B cell (primary cell): ENCODE measurements around the gene LECT2. TPM values are rescaled to one million over a fixed set of nuclear protein-coding genes. Genes with fewer than 3 reads are reported as not detected.

Source experiments
- ATAC-seq: fragments of 200-7000 bp; cut with Tn5 transposase; one replicate; pipeline ENCODE4 v1.10.0; 2021; ENCODE audit warnings: low read depth, mild to moderate bottlenecking, moderate number of reproducible peaks, moderate library complexity
- CTCF ChIA-PET: fragments of 350-600 bp; sonication (Branson Sonifier 250); formaldehyde crosslinking; loops from one replicate; lab custom pipeline; 2021; ENCODE audit warnings: antibody characterized with exemption, inconsistent platforms; lab: Charles Lee
- POLR2A ChIA-PET: fragments of 350-600 bp; sonication (Branson Sonifier 250); formaldehyde crosslinking; loops from one replicate; lab custom pipeline; 2021; ENCODE audit warnings: antibody characterized with exemption; lab: Charles Lee
- DNase-seq: peaks from one replicate; pipeline ENCODE4 v3.0.0; 2013
- H2AFZ ChIP-seq: 2 replicates; pipeline ENCODE4 v1.6.1; 2012; ENCODE audit warnings: mild to moderate bottlenecking, low read depth, low read length; ENCODE audit not compliant: insufficient read depth, poor library complexity, severe bottlenecking
- H3K27ac ChIP-seq, 2 donors: 1 replicate in 1 of 2; 2 replicates in 1 of 2; pipeline ENCODE4 v1.5.1; 2012 to 2013; ENCODE audit warnings: low read length in 2 of 2, mild to moderate bottlenecking in 2 of 2, moderate library complexity in 1 of 2
- H3K27me3 ChIP-seq, 4 experiments: fragments of 200-600 bp in 1 of 4; sonication (generic) in 1 of 4; replicated peaks in 1 of 4; 1 replicate in 2 of 4; 2 replicates in 2 of 4; pipeline versions ENCODE4 v1.6.1 to v1.7.0; 2013 to 2016; ENCODE audit warnings: low read length in 3 of 4, mild to moderate bottlenecking in 2 of 4, mixed read lengths in 1 of 4, moderate library complexity in 1 of 4; ENCODE audit not compliant: insufficient read depth in 4 of 4, control insufficient read depth in 3 of 4; ENCODE audit errors: control extremely low read depth in 1 of 4
- H3K36me3 ChIP-seq, 2 experiments: replicated peaks in 1 of 2; 1 replicate in 1 of 2; 2 replicates in 1 of 2; pipeline versions ENCODE4 v1.6.1 to v1.7.1; 2013; ENCODE audit warnings: low read length in 1 of 2; ENCODE audit not compliant: insufficient read depth in 2 of 2, control insufficient read depth in 1 of 2; ENCODE audit errors: control extremely low read depth in 1 of 2, extremely low read depth in 1 of 2
- H3K4me1 ChIP-seq, 2 donors: fragments of 200-600 bp in 1 of 2; sonication (generic) in 1 of 2; 1 replicate in 1 of 2; 2 replicates in 1 of 2; pipeline versions ENCODE4 v1.5.1 to v1.6.1; 2013 to 2017; ENCODE audit warnings: low read length in 2 of 2; ENCODE audit not compliant: control insufficient read depth in 2 of 2, insufficient read depth in 2 of 2
- H3K4me2 ChIP-seq: replicated peaks from 2 replicates; pipeline ENCODE3; 2012; ENCODE audit warnings: mild to moderate bottlenecking, low read depth, low read length; ENCODE audit not compliant: poor library complexity, severe bottlenecking
- H3K4me3 ChIP-seq, 5 experiments: fragments of 200-600 bp in 1 of 5; sonication (generic) in 1 of 5; 1 replicate in 3 of 5; 2 replicates in 2 of 5; pipeline versions ENCODE4 v1.5.1 to v1.7.0; 2011 to 2016; ENCODE audit warnings: low read length in 4 of 5, mild to moderate bottlenecking in 4 of 5, low read depth in 2 of 5, control low read depth in 1 of 5, moderate library complexity in 1 of 5; ENCODE audit not compliant: insufficient read depth in 1 of 5; ENCODE audit errors: control extremely low read depth in 1 of 5, extremely low read depth in 1 of 5
- H3K79me2 ChIP-seq: fragments of 200-600 bp; sonication (generic); one replicate; pipeline ENCODE4 v1.6.0; 2016; ENCODE audit warnings: low read length; ENCODE audit not compliant: control insufficient read depth, insufficient read depth
- H3K9ac ChIP-seq: fragments of 200-600 bp; sonication (generic); 2 replicates; pipeline ENCODE4 v1.6.1; 2017; ENCODE audit warnings: mild to moderate bottlenecking, low read length, moderate library complexity
- H3K9me3 ChIP-seq, 3 donors: one replicate each; pipeline versions ENCODE4 v1.6.1 to v1.7.1; 2013; ENCODE audit warnings: low read length in 2 of 3; ENCODE audit not compliant: control insufficient read depth in 2 of 3, insufficient read depth in 1 of 3; ENCODE audit errors: control extremely low read depth in 1 of 3
- H4K20me1 ChIP-seq: 2 replicates; pipeline ENCODE4 v1.6.0; 2012; ENCODE audit warnings: mild to moderate bottlenecking, low read length; ENCODE audit not compliant: insufficient read depth, control insufficient read depth, poor library complexity, severe bottlenecking
- H3K27ac Mint-ChIP-seq: one replicate; pipeline ENCODE4 v1.8.0; 2021; ENCODE audit warnings: mixed read lengths
- H3K27me3 Mint-ChIP-seq: one replicate; pipeline ENCODE4 v1.8.0; 2021; ENCODE audit warnings: mixed read lengths
- H3K4me1 Mint-ChIP-seq: one replicate; pipeline ENCODE4 v1.8.0; 2021; ENCODE audit warnings: mixed read lengths
- H3K4me3 Mint-ChIP-seq: one replicate; pipeline ENCODE4 v1.8.0; 2021; ENCODE audit warnings: mixed read lengths
- H3K9me3 Mint-ChIP-seq: one replicate; pipeline ENCODE4 v1.8.0; 2022; ENCODE audit warnings: mixed read lengths; ENCODE audit not compliant: insufficient read depth
- CTCF ChIP-seq: fragments of 200-600 bp; IDR thresholded peaks from one replicate; pipeline ENCODE4 v1.8.0; 2022; ENCODE audit warnings: antibody characterized with exemption, mild to moderate bottlenecking
- EZH2 ChIP-seq: IDR thresholded peaks from 2 replicates; pipeline ENCODE4 v1.6.1; 2012; ENCODE audit warnings: borderline replicate concordance, low read depth, mild to moderate bottlenecking, moderate library complexity, low read length; ENCODE audit not compliant: insufficient read depth, poor library complexity, severe bottlenecking
- WGBS: methylation state at CpG from one replicate; pipeline ENCODE4 v1.1.5; 2013; ENCODE audit warnings: missing lambda C conversion rate; ENCODE audit not compliant: insufficient coverage; 5-methylcytosine and 5-hydroxymethylcytosine counted together
- intact Hi-C: fragments of 100-400 bp; cut with micrococcal nuclease; formaldehyde crosslinking; loops from one replicate; pipeline ENCODE4 v1.10.0; 2022
- polyA plus RNA-seq: library from polyadenylated mRNA; depleted of rRNA; stranded (reverse); fragments of >200 nt; gene quantifications from 2 replicates; pipeline ENCODE4 v1.2.3, GENCODE V29; 2012
- total RNA-seq, 2 donors: library from RNA; stranded (reverse); fragments of 120-200 nt in 1 of 2; gene quantifications; 1 replicate in 1 of 2; 2 replicates in 1 of 2; pipeline versions ENCODE4 v1.2.3 to v1.2.4, GENCODE V29; 2013 to 2022

Gene LECT2
- total and polyA plus RNA-seq, 2 donors (not counting 1 experiment from before 2014, with no cell fraction given), result not detected

DNA sequence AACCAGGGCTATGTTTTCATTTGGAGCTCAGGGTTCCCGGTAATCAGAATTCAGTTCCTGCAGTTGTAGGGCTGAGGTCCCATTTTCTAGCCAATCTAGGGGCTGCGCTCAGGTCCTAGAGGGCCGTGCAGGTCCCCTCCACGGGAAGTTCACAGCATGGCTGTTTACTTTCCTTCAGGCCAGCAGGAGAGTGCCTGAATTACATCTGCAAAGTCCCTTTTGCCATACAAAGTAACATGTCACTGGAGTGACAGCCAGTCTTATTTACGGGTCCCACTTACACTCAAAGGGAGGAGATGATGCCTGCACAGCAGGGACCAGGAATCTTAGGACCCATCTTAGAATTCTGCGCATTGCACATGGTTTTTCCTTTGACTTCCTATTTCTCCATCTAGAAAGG, 44.1 kb upstream of the LECT2 start:
- POLR2A ChIA-PET, result no interaction called here

More for the DNA sequence above, 44.1 kb upstream of the LECT2 start:
- ATAC-seq (no peak), DNase-seq (no peak)
- no peak for TF ChIP-seq EZH2
- TF ChIP-seq CTCF, result no peak
- 93% methylated on average over 6 of the region's 6 CpGs for WGBS
- CTCF ChIA-PET, result no interaction called here
- H3K27me3 Mint-ChIP-seq, result peaks cover 41% of the 10 kb centered on the region
- H3K36me3 ChIP-seq, result no peaks in the 10 kb centered on the region
- H4K20me1 ChIP-seq, result no peaks in the 10 kb centered on the region
- H3K27ac Mint-ChIP-seq, result no peak overlapping the region
- no peak overlapping the region for H2AFZ ChIP-seq
- H3K9ac ChIP-seq, result no peak overlapping the region
- H3K4me3 Mint-ChIP-seq, result no peak overlapping the region
- no peaks in the 10 kb centered on the region for H3K79me2 ChIP-seq
- no peak overlapping the region for H3K27ac ChIP-seq
- intact Hi-C loops, result no loop called here
- H3K27me3 ChIP-seq, result peaks cover 0 to 18% (median 0%) of the 10 kb centered on the region in 4 experiments
- peaks cover 3% of the 10 kb centered on the region for H3K9me3 Mint-ChIP-seq
- no peaks in the 10 kb centered on the region for H3K9me3 ChIP-seq
- H3K4me1 ChIP-seq, result no peaks in the 10 kb centered on the region
- no peaks in the 10 kb centered on the region for H3K4me1 Mint-ChIP-seq
- no peak overlapping the region for H3K4me3 ChIP-seq
- no peak overlapping the region for H3K4me2 ChIP-seq
